Right atrium auricular region (tissue), 2 donors: ENCODE results near the gene POLR2B. TPM values are rescaled to one million over a fixed set of nuclear protein-coding genes. Genes with fewer than 3 reads are reported as not detected.

Experiments used
- DNase-seq: peaks from one replicate; pipeline ENCODE4 v3.0.0-alpha.2; 2019; ENCODE audit warnings: low spot score
- H3K27ac ChIP-seq, 2 donors: fragments of 200-600 bp; sonication (generic); 1 replicate in 1 of 2; 2 replicates in 1 of 2; pipeline ENCODE4 v1.5.1; 2016 to 2019
- H3K27me3 ChIP-seq, 2 donors: fragments of 200-600 bp; sonication (generic); one replicate each; pipeline versions ENCODE4 v1.5.1 to v1.6.0; 2017 to 2019
- H3K36me3 ChIP-seq: fragments of 200-600 bp; sonication (generic); one replicate; pipeline ENCODE4 v1.5.1; 2016
- H3K4me1 ChIP-seq, 2 donors: fragments of 200-600 bp; sonication (generic); one replicate each; pipeline versions ENCODE4 v1.5.1 to v1.6.0; 2017 to 2019
- H3K4me3 ChIP-seq, 2 donors: fragments of 200-600 bp; sonication (generic); 1 replicate in 1 of 2; 2 replicates in 1 of 2; pipeline ENCODE4 v1.5.1; 2017 to 2019; ENCODE audit warnings: mild to moderate bottlenecking in 1 of 2, moderate library complexity in 1 of 2
- H3K9me3 ChIP-seq, 2 donors: fragments of 200-600 bp; sonication (generic); one replicate each; pipeline ENCODE4 v1.5.1; 2019
- total RNA-seq, 2 donors: library from RNA; depleted of rRNA; stranded (reverse); fragments of >200 nt; gene quantifications; one replicate each; pipeline ENCODE4 v1.1.0, GENCODE V29; 2016
- TF ChIP-seq, protein P1 (sequence below), 2 donors: fragments of 200-600 bp; sonication (generic); IDR thresholded peaks; one replicate each; pipeline ENCODE4 v1.5.1; 2019; ENCODE audit warnings: antibody characterized with exemption in 2 of 2

Gene POLR2B
- total RNA-seq, 2 donors from 2014 or later = 55.3 to 56.2 TPM

DNA sequence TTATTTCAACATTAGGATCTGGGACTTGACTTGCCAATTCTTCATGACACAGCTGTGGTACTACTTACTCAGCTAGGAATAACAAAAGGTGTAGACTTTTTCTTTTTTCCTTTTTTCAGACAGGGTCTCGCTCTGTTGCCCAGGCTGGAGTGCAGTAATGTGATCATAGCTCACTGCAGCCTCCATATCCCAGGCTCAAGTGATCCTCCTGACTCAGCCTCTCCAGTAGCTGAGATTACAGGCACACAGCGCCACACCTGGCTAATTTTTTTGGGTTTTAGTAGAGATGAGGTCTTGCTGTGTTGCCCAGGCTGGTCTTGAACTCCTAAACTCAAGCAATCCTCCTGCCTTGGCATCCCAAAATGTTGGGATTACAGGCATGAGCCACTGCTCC lies 17.6 kb upstream of the POLR2B start:
- Histone ChIP-seq H3K27me3 (no peaks in the 10 kb centered on the region), H3K4me1 (no peaks in the 10 kb centered on the region), H3K27ac (no peak overlapping the region), H3K4me3 (no peak overlapping the region), H3K36me3 (peaks cover 37% of the 10 kb centered on the region), H3K9me3 (no peaks in the 10 kb centered on the region)
- TF ChIP-seq, protein P1, sequence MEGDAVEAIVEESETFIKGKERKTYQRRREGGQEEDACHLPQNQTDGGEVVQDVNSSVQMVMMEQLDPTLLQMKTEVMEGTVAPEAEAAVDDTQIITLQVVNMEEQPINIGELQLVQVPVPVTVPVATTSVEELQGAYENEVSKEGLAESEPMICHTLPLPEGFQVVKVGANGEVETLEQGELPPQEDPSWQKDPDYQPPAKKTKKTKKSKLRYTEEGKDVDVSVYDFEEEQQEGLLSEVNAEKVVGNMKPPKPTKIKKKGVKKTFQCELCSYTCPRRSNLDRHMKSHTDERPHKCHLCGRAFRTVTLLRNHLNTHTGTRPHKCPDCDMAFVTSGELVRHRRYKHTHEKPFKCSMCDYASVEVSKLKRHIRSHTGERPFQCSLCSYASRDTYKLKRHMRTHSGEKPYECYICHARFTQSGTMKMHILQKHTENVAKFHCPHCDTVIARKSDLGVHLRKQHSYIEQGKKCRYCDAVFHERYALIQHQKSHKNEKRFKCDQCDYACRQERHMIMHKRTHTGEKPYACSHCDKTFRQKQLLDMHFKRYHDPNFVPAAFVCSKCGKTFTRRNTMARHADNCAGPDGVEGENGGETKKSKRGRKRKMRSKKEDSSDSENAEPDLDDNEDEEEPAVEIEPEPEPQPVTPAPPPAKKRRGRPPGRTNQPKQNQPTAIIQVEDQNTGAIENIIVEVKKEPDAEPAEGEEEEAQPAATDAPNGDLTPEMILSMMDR (IDR thresholded peaks at IDR 0.05) = no peak
- no peak for DNase-seq

DNA sequence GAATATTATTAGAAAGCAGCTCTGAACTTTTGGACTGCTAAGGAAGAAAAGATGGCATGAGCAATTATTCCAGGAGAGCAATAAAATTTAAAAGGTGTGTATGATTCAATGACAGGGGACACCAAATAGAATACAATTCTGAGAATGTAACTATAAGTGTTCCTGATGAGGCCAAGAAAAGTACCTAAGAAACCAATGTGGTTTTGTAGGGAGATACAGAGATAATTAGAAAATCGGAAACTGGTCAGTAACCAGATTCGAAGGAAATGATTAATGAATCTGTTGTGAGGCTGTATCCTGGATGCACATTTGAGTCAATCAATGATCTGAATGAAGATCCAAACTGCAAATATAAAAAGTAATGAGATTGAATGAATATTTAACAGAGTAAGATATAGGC lies 7.3 kb upstream of the POLR2B start:
- DNase-seq = no peak
- TF ChIP-seq, protein P1 (IDR thresholded peaks at IDR 0.05) = no peak
- H3K27me3 ChIP-seq = no peaks in the 10 kb centered on the region

DNA sequence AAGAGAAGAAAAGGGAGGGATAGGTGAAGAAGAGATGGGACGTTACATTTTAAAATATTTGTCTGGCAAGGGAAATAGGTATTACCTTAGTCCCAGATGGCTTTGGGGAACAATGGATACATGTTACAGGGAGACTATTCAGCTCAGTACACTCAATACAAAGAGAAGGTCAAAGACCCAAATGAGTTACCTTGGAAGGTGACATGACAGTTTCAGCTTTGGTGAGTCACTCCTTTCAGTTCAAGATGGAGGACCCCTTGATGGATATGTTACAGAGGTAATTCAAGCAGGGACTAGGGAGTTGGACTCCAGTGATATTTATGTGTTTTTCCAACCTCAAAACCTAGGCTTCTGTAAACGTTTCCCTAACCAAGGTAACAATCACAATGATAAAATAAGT lies 6.3 kb upstream of the POLR2B start:
- DNase-seq = no peak
- Histone ChIP-seq H3K9me3 (peaks cover 0 to 15% of the 10 kb centered on the region in 2 donors), H3K4me3 (no peak overlapping the region), H3K27me3 (no peaks in the 10 kb centered on the region), H3K27ac (no peak overlapping the region), H3K4me1 (peaks cover 0 to 28% of the 10 kb centered on the region in 2 donors), H3K36me3 (peaks cover 56% of the 10 kb centered on the region)
- TF ChIP-seq, protein P1 (IDR thresholded peaks at IDR 0.05) = no peak

More for the DNA sequence above, 7.3 kb upstream of the POLR2B start:
- no peak overlapping the region for H3K4me3 ChIP-seq
- H3K27ac ChIP-seq = no peak overlapping the region
- peaks cover 0 to 15% of the 10 kb centered on the region in 2 donors for H3K9me3 ChIP-seq
- peaks cover 59% of the 10 kb centered on the region for H3K36me3 ChIP-seq
- H3K4me1 ChIP-seq = peaks cover 0 to 23% of the 10 kb centered on the region in 2 donors

DNA sequence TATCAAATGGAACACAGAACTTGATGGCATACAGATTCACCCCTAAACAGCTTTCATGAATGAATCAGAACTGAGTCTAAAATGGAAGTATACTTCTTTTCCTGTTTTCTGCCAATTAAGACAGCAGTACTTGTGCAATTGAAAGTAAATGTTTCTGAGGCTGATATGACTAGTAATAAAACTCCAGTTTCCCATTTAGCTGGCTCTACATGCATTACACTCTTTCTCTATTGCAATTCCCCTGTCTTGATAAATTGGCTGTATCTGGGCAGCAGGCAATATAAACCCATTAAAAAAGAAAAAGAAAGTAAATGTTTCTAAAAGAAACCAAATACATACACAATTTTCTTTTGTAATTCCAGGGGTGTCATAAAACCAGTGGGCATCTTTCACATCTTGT lies 5.9 kb upstream of the POLR2B start:
- Histone ChIP-seq H3K4me3 (no peak overlapping the region), H3K36me3 (peaks cover 56% of the 10 kb centered on the region), H3K9me3 (peaks cover 0 to 15% of the 10 kb centered on the region in 2 donors), H3K27me3 (no peaks in the 10 kb centered on the region), H3K27ac (no peak overlapping the region), H3K4me1 (peaks cover 0 to 28% of the 10 kb centered on the region in 2 donors)
- DNase-seq = no peak
- TF ChIP-seq, protein P1 (IDR thresholded peaks at IDR 0.05) = no peak

DNA sequence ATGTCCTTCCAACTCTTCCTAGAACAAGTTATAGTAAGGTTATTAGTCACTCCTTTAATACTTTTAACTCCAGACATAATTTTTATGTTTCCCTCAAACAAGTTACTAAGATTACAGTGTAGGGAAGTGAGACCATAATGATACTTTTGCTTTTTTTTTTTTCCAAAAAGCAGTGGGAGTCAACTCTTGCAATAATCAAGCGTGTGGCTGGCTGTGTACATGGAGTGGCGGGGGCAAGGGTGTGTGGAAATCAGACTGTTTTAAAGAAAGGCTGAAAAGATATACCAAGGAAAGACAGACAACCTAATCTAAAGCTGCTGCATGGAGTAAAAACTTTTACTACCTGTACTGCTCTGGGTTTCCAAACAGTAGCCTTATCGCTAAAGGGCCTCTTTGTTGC lies 5.4 kb upstream of the POLR2B start:
- TF ChIP-seq, protein P1 (IDR thresholded peaks at IDR 0.05) = no peak
- peaks cover 56% of the 10 kb centered on the region for H3K36me3 ChIP-seq
- H3K9me3 ChIP-seq = peaks cover 0 to 15% of the 10 kb centered on the region in 2 donors
- no peaks in the 10 kb centered on the region for H3K27me3 ChIP-seq
- peaks cover 0 to 28% of the 10 kb centered on the region in 2 donors for H3K4me1 ChIP-seq
- H3K27ac ChIP-seq = no peak overlapping the region
- H3K4me3 ChIP-seq = no peak overlapping the region
- DNase-seq = no peak

DNA sequence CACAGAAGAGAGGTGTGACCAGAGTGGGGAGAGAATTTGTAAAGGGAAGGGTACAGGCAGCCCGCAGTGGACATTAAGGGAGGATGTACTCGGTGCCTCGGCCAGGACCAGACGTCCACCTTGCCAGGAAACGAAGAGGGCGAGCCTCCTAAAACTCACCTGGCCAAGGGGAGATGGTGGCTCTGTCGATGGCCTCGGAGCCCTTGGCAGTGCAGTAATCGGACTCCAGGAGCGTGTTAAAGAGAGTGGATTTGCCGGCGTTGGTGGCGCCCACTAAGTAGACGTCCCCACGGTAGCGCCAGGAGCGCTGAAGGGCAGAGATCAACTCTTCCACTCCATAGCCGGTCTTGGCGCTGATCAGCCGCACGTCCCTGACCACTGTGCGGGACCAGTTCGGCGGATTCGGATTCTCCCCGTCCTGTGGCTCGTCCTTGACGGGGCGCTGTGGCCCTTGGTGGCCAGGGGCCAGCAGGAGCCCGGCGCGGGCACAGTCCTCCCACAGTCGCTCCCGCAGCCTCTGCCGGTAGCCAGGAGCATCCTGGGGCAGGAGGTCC lies 2.3 kb upstream of the POLR2B start:
- H3K27ac ChIP-seq = peak overlapping the region; percentile 92 to 95
- peaks cover 0 to 46% of the 10 kb centered on the region in 2 donors for H3K4me1 ChIP-seq
- H3K9me3 ChIP-seq = peaks cover 0 to 15% of the 10 kb centered on the region in 2 donors
- TF ChIP-seq, protein P1 (IDR thresholded peaks at IDR 0.05) = no peak
- DNase-seq = no peak
- no peaks in the 10 kb centered on the region for H3K27me3 ChIP-seq
- H3K4me3 ChIP-seq = peak overlapping the region; percentile 82 to 98
- peaks cover 32% of the 10 kb centered on the region for H3K36me3 ChIP-seq
